ENCODE data around the gene KIF9. TPM values are rescaled to one million over a fixed set of nuclear protein-coding genes. Genes with fewer than 3 reads are reported as not detected.

Gene KIF9
- total RNA-seq, 1 donor from 2014 or later = 0.98 TPM

- no peak for TF ChIP-seq CTCF (IDR thresholded peaks at IDR 0.05)
- TF ChIP-seq POLR2AphosphoS5 (IDR thresholded peaks at IDR 0.05; ENCODE audit: insufficient read depth in 1 of 2, low read depth in 1 of 2) = no peak
- no peak for TF ChIP-seq POLR2A (IDR thresholded peaks at IDR 0.05)
- DNase-seq (ENCODE audit: extremely low spot score in 2 of 2) = no peak
- no peak overlapping the region for H3K27ac ChIP-seq
- no peaks in the 10 kb centered on the region for H3K9me3 ChIP-seq
- no peaks in the 10 kb centered on the region for H3K36me3 ChIP-seq
- intact Hi-C loops (cut with DNase I) = no loop called here
- no peaks in the 10 kb centered on the region for H3K4me1 ChIP-seq
- no peaks in the 10 kb centered on the region for H3K27me3 ChIP-seq
- H3K4me3 ChIP-seq = no peak overlapping the region
Observed at GRCh38 chr3:47247131-47248064, 35.2 kb downstream of the KIF9 start.

- intact Hi-C loops (cut with DNase I) = no loop called here
- H3K36me3 ChIP-seq = no peaks in the 10 kb centered on the region
Observed at GRCh38 chr3:47245271-47245670, 37.3 kb downstream of the KIF9 start.

GRCh38 chr3:47244531-47245100 is 38.0 kb downstream of the KIF9 start:
- intact Hi-C loops (cut with DNase I) = no loop called here

More at GRCh38 chr3:47245271-47245670, 37.3 kb downstream of the KIF9 start:
- no peaks in the 10 kb centered on the region for H3K27me3 ChIP-seq
- no peaks in the 10 kb centered on the region for H3K9me3 ChIP-seq
- H3K27ac ChIP-seq = no peak overlapping the region
- H3K4me3 ChIP-seq = no peak overlapping the region
- no peaks in the 10 kb centered on the region for H3K4me1 ChIP-seq
- no peak for DNase-seq (ENCODE audit: extremely low spot score in 2 of 2)
- TF ChIP-seq POLR2AphosphoS5 (IDR thresholded peaks at IDR 0.05; ENCODE audit: insufficient read depth in 1 of 2, low read depth in 1 of 2) = no peak
- no peak for TF ChIP-seq POLR2A (IDR thresholded peaks at IDR 0.05)
- TF ChIP-seq CTCF (IDR thresholded peaks at IDR 0.05) = no peak

GRCh38 chr3:47243419-47244147 is 39.0 kb downstream of the KIF9 start:
- no peak for TF ChIP-seq CTCF (IDR thresholded peaks at IDR 0.05)
- no peak for TF ChIP-seq POLR2A (IDR thresholded peaks at IDR 0.05)
- no peak for TF ChIP-seq POLR2AphosphoS5 (IDR thresholded peaks at IDR 0.05; ENCODE audit: insufficient read depth in 1 of 2, low read depth in 1 of 2)

More at GRCh38 chr3:47244531-47245100, 38.0 kb downstream of the KIF9 start:
- TF ChIP-seq POLR2AphosphoS5 (IDR thresholded peaks at IDR 0.05; ENCODE audit: insufficient read depth in 1 of 2, low read depth in 1 of 2) (no peak), CTCF (IDR thresholded peaks at IDR 0.05) (no peak), POLR2A (IDR thresholded peaks at IDR 0.05) (no peak)
- Histone ChIP-seq H3K36me3 (no peaks in the 10 kb centered on the region), H3K27ac (no peak overlapping the region), H3K4me1 (no peaks in the 10 kb centered on the region), H3K9me3 (no peaks in the 10 kb centered on the region), H3K27me3 (no peaks in the 10 kb centered on the region), H3K4me3 (no peak overlapping the region)
- DNase-seq (ENCODE audit: extremely low spot score in 2 of 2) = no peak

More at GRCh38 chr3:47243419-47244147, 39.0 kb downstream of the KIF9 start:
- no peak for DNase-seq (ENCODE audit: extremely low spot score in 2 of 2)
- no peak overlapping the region for H3K4me3 ChIP-seq
- H3K27ac ChIP-seq = no peak overlapping the region
- intact Hi-C loops (cut with DNase I) = no loop called here
- no peaks in the 10 kb centered on the region for H3K4me1 ChIP-seq
- H3K36me3 ChIP-seq = no peaks in the 10 kb centered on the region
- H3K27me3 ChIP-seq = no peaks in the 10 kb centered on the region
- H3K9me3 ChIP-seq = no peaks in the 10 kb centered on the region

All from vagina (tissue), 2 donors.